GM12864 (cell line): ENCODE results near the gene NOTCH2.

ENCODE experiments used
- DNase-seq: peaks from one replicate; pipeline ENCODE4 v3.0.0-alpha.2; 2011; ENCODE audit warnings: low read depth
- H3K4me3 ChIP-seq: 2 replicates; pipeline ENCODE4 v1.5.1; 2011; ENCODE audit warnings: mild to moderate bottlenecking, low read depth, low read length, control low read depth
- TF ChIP-seq, protein P1 (sequence below): IDR thresholded peaks from 2 replicates; pipeline ENCODE4 v1.5.1; 2011; ENCODE audit warnings: low read depth, mild to moderate bottlenecking, moderate library complexity, low read length, control low read depth, inconsistent platforms; ENCODE audit errors: missing control alignments

NOTCH2 gene

DNA sequence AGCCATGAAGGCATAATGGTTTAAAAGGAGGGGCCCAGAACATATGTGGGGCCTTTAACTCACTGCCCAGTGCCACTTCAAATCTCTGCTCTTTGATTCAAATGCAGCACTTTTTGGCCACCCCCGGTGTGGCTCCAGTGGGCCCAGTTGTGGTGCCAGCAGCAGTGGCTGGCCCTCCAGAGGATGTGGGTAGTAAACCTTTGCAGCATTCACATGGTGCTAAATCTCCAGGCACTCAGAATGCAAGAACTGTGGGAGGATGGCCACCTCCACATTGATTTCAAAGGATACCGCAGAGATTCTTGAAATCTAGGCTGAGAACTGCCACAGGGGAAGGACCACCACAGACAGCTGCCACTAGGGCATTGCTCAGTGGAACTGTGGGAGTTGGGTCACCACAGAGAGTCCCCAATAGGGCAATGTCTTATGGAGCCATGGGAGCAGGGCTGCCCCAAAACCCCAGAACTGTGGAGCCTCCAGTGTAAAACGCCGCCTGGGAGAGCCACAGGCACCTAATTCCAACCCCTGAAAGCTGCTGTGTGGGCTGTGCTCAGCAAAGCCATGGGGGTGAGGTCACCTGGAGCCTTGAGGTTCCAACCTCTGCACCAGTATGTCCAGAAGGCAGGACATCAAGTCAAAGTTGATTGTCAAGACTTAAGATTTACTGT is 166.6 kb downstream of the NOTCH2 start:
- DNase-seq = no peak
- TF ChIP-seq, protein P1, sequence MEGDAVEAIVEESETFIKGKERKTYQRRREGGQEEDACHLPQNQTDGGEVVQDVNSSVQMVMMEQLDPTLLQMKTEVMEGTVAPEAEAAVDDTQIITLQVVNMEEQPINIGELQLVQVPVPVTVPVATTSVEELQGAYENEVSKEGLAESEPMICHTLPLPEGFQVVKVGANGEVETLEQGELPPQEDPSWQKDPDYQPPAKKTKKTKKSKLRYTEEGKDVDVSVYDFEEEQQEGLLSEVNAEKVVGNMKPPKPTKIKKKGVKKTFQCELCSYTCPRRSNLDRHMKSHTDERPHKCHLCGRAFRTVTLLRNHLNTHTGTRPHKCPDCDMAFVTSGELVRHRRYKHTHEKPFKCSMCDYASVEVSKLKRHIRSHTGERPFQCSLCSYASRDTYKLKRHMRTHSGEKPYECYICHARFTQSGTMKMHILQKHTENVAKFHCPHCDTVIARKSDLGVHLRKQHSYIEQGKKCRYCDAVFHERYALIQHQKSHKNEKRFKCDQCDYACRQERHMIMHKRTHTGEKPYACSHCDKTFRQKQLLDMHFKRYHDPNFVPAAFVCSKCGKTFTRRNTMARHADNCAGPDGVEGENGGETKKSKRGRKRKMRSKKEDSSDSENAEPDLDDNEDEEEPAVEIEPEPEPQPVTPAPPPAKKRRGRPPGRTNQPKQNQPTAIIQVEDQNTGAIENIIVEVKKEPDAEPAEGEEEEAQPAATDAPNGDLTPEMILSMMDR = no peak
- H3K4me3 ChIP-seq = no peak overlapping the region

DNA sequence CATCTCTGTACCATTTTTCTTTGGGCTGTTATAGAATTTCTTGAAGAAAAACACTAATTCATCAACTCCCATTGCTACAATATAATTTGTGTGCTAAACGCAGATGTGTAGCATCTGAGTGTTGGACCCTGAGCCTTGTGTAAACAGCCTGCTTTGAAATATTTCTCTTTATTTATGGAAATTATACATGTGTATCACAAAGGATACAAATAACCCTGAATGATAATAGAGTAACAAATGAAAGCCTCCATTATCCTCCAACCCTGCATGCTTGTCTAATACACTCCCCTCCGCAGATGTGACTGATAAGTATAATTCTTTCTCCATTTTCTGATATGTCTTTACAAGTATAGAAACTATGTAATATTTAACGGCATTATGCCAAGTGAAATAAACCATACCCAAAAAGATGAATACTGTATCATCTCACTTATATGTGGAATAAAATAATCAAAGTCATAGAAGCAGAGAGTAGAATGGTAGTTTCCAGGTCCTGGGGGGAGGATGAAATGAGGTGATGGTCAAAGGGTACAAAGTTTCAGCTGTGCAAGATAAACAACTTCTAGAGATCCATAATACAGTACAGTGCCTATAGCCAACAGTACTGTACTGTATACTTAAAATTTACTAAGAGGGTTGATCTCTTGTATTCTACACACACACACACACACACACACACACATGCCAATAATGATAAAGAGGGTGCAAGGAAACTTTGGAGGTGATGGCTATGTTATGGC is 170.3 kb downstream of the NOTCH2 start:
- no peak overlapping the region for H3K4me3 ChIP-seq
- DNase-seq = no peak
- TF ChIP-seq, protein P1 = no peak

DNA sequence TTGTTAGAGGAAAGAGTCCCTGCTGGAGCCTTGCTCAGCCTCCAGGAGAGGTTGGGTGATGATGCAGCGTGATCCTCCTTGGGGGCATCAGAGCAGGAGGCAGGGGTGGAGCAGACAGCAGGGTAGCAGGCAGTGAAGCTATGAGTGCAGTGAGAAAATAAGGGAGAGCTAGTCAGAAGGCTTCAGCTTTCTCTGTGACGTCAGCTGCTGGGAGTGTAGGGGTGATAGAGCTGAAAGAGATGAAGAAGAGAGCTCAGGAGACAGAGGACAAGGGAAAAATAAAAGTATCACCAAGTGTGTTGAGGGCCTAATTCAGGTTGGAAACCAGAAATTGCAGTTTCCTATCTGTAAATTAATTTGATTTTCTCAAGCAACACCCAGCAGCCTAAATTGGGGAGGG is 170.9 kb downstream of the NOTCH2 start:
- no peak overlapping the region for H3K4me3 ChIP-seq
- TF ChIP-seq, protein P1 = no peak
- no peak for DNase-seq

DNA sequence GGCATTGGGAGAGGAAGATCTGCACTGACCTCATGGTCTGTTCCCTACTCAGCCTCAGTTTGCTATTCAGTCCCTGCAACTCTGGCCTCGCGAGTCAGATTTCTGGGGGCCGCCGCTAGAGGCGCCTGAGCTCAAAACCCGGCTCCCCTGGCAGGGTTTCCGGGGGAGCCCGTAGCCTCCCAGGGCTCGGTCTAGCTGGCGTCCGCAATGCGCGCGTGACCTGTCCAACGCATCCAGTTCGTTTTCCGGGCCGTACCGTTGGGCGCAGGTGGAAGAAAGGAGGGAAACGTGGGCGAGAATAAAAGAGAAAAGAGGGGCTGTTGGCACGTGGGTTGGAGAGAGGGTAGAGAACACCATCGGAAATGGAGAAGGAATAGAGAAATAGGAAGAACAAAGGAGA is 173.2 kb downstream of the NOTCH2 start, which contains the start of gene ADAM30:
ADAM30 (minus strand) TSS at position 213 of the 400 bp plus-strand sequence; CDS start at position 34, 179 bp downstream.
- DNase-seq = no peak
- TF ChIP-seq, protein P1 = no peak
- H3K4me3 ChIP-seq = no peak within 1 kb of the TSS

DNA sequence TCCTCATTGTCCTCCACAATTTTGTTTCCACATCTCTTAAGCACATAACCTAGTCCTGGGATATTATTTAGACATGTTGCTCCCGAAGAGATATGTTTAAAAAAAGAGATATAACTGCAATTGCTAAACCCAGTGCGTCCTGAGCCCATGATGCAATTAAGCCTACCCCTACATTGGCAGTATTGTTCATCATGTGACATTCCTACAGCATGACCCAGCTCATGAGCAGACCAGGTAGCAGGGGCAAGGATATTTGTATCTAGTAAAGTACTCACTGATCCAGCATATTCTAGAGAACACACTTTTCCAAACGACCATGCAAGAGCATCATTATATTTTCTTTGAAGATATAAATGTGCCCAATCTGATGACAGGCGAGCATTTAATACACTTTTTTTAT is 174.4 kb downstream of the NOTCH2 start:
- no peak for DNase-seq

DNA sequence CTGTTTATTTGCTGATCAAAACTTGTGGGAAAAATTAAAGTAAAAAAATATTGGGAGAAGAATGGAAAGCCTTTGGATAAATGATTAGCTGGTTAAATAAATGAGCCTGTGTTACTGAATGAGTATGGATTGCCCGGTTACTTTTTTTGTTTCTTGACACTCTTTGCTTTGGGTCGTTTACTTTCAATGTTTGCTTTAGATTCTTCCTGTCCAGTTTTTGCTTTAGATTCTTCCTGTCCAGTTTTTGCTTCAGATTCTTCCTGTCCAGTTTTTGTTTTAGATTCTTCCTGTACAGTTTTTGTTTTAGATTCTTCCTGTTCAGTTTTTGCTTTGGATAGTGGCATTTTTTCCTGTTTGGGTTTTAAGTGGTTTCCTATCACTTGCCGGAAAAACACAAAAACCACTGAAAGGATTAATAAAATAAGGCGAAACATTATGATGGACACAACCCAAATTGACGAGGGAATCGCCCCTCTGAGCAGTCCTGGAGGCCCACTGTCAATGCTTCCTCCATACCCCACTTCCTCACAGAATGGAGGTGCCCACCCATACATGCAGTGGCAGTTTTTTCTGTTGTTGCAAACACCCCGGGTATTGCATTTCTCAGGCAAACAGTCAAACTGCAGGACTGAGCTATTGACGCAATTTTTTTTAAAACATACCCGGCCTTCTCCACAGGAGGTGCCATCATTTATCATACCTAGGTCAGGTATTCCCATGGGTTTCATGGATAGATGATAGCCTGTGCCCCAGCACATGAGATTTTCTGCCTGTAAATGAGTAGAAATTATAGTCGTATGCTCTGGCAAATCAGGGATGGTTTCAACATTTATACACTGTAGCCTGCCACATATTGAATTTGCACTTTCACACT is 175.4 kb downstream of the NOTCH2 start:
- no peak for DNase-seq
- TF ChIP-seq, protein P1 = no peak
- H3K4me3 ChIP-seq = no peak overlapping the region

More for the DNA sequence above, 174.4 kb downstream of the NOTCH2 start:
- H3K4me3 ChIP-seq = no peak overlapping the region
- TF ChIP-seq, protein P1 = no peak
